Stimulated activated CD4-positive, alpha-beta T cell treated with anti-CD3 and anti-CD28 coated beads, TNF-alpha, amount 100 ng/mL, for 24 hours (primary cell): ENCODE results near the gene ARHGDIA.
A peak's percentile ranks its signal among the peaks of the same experiment; 100 is the strongest.
"Not testable (repeated sequence)": the region's sequence is repeated elsewhere in the genome, so short reads cannot be mapped to it uniquely, and the experiment has no call there.

Experiments
- DNase-seq, 3 experiments: peaks; one replicate each; pipeline ENCODE4 v3.0.0-alpha.2; 2020; ENCODE audit warnings: low read depth in 3 of 3

Gene ARHGDIA

DNA sequence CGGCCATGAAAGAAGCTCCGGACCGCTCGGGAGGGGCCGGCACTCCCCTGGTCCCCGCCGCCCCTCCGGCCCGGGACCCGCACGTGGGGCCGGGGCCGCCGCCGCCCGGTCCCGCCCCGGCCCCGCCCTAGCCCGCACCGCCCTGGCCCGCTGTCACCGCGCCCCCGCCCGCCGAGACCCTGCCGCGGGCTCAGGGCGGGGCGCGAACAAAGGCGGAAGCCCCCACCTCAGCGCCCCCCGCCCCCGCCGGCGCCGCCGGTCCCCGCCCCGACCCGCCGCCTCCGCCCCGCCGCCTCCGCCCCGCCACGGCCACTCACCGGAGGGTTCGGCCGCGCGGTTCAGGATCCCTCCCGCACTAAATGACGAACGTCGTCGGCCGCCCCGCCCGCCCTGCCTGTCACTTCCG is at the start of gene ARHGDIA:
Gene ARHGDIA, minus strand, starts transcription at position 357 of the 406 bp plus-strand sequence. CDS start 1,407 bp downstream, outside the sequence.
- no peak for DNase-seq

DNA sequence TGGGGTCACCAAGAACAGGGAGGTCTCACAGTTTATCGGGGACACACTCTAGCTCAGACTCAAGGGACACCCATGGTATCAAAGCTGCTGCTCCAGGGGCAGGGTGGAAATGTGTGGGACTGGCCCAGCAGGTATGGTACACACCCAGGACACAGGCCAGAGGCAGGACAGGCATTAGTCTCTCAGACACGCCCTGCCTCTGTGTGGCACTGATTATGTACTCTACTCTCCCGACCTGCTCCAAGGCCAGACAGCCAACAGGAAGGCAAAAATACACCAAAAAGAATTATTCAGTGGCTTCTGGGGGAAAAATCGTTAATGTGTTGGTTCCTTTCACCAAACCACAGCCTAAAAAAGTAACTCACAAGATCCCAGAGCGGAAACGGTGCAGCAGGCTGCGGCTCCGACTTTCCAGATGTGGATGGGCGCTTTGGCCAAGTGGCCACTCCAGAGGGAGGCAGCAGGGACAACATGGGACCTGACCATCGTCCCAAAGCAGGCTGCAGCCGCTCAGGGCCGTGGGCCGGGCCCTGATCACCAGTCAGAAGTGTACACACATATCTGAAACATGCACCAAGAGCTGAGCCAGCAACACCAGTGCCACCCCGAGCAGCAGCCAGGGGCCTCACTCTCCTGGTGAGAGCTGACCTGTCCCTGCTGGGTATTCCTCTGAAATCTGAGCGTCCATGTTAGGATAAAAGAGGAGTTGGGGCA is 47.9 kb upstream of the ARHGDIA start:
- DNase-seq, result no peak

DNA sequence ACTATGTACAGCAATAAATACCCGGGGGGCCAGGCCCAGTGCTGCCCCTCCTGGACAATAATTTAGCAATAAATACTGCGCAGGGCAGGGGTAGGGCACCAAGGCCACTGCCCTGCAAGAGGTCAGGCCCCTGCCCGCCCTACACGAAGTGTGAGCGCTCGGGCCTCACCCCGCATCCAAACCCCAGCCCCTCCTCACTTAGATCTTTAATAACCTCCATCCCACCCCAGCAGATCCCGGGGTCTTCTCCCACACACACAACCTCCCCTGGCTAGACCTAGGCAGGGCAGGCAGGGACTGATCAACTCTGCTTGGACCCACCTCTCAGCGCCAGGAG is 47.2 kb upstream of the ARHGDIA start:
- DNase-seq, result not testable (repeated sequence)

DNA sequence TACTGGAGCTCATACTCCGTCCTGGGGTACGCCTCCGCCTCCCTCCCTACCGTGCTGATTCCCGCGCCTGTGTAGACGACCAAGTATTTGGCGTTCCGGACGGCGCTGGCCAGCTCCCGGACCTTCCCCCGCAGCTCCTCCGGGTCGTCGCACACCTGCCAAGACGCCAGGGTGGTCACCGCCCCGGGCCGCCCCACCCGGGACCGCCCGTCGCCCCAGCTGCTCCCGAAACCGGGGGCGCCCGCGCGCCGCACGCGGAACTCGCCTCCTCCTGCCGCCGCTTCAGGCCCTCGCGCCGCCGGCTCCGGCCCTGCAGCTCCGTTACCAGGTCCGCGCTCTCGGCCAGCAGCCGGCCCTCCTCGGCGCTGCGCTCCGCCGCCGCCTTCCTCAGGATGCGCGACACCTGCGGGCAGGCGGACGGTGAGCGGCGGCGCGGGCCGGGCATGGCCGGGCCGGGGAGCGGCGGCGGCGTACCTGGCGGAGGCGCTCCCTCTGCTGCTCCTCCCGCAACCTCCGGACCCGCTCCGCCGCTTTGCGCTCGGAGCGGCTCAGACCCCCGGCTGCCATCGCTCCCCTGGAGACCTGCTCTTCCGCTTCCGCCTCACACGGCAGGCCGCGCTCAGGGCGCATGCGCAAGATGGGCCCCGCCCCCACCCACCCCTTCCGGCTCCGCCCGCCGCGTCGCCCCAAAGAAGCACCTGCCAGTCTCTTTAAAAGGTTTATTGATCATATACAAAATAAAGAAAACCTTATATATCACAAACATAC is 46.6 kb upstream of the ARHGDIA start, which contains the start of gene SIRT7:
Gene SIRT7, minus strand, starts transcription at position 612 of the 768 bp plus-strand sequence. Its CDS starts 45 bp downstream, at position 567.
- DNase-seq, result peak; percentile 59 to 74 (median 60)

DNA sequence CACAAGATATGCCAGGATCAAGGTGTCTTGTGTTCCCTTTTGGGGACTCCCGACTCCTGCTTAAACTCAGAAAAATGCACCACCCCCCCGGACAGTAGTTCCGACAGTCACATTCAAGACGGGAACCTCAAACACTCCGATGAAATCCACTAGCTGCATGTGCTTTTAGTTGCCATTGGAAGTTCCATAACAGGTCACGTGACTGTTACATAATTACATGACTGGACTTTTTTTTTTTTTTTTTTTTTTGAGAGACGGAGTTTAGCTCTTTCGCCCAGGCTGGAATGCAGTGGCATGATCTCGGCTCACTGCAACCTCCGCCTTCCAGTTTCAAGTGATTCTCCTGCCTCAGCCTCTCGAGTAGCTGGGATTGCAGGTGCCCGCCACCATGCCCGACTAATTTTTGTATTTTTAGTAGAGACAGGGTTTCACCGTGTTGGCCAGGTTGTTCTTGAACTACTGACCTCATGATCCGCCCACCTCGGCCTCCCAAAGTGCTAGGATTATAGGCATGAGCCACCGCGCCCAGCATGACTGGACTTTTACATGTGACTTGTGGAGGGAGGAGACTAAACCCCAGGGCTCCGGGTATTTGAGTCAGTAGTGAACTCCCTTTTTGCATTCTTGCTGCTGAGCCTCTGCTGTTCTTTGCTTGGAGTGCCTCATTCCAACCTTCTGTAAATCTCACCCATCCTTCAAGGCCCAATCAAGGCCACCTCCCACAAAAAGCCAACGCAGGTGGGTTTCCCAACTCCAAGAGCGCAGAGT is 45.3 kb upstream of the ARHGDIA start:
- no peak for DNase-seq

DNA sequence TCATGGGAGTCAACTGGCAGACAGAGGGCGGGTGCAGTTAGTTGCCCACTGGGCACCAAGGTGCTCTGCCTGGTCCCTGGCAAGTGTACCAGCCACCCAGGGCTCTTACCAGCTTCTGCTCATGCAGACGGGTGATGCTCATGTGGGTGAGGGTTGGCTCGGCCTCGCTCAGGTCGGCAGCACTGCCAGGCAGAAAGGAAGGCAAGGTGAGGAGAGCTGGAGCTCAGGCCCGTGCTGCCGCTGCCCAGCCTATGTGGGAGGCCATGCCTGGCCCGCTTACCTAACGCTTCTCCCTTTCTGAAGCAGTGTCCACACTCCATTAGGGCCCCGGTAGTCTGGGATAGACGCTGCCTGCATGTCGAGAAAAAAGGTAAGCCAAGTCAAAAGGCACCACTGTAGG is 44.2 kb upstream of the ARHGDIA start:
- DNase-seq, result no peak

DNA sequence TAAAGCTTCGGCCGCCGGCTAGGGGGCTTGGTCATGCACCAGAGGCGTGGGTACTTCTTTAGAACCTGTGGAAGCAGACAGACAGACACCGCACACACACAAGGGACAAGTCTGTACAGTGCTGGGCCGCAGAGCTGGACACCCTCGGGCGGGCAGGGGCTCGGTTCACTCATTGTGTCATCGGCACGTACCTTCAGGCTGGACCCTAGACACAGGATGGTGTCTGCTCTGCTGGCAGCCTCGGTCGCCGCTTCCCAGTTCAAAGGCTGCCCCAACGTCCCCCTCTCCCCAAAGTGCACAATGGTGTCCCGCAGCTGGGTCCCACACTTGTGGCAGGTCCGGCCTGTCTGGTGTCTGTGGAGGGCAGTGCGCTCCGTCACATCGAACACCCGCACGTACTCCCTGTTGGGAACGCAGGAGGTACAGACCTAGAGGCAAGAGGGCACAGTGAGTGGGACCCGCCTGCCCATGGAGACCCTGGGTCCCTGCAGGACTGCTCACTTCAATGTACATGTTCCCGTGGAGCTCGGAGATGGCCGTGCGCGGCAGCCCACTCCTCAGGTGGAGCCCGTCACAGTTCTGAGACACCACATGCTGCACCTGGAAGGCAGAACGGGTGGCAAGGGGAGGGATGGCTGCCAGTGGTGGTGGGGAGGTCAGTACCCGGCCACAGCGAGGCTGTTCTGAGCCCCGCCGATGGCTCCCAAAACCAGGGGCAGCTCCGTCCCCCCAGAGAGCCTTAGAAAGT is 43.1 kb upstream of the ARHGDIA start:
- no peak for DNase-seq

DNA sequence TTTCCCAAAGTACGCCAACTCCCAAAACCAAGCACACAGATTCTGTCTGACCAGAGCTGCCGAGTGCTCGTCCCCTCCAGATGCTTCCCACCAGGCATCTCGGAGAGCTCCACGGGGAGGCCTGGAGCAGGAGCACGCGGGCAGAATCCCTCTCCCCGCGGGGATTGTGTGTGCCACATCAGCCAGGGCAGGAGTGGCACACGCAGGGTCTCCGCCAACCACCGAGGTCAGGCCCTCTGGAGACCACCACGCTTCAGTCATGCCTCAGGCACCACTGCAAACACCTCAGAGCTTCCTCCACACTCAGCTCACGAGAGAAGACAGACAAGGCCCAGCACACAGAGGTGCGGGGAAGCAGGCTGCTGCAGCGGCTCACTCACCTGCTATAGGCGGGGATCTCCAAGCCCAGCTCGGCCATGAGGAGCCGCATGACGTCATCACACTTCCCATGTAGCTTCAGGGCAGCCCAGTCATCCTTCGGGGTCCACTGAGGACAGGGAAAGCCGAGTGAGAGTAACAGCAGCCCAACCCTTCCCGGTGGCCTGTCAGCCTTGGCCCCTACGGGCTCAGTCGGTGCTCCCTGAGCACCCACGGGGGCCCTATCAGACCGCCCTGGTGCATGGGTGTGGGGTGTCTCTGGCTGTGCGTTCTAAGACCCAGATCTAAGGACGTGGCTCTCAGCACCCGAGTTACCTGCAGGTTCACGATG is 42.4 kb upstream of the ARHGDIA start:
- no peak for DNase-seq

DNA sequence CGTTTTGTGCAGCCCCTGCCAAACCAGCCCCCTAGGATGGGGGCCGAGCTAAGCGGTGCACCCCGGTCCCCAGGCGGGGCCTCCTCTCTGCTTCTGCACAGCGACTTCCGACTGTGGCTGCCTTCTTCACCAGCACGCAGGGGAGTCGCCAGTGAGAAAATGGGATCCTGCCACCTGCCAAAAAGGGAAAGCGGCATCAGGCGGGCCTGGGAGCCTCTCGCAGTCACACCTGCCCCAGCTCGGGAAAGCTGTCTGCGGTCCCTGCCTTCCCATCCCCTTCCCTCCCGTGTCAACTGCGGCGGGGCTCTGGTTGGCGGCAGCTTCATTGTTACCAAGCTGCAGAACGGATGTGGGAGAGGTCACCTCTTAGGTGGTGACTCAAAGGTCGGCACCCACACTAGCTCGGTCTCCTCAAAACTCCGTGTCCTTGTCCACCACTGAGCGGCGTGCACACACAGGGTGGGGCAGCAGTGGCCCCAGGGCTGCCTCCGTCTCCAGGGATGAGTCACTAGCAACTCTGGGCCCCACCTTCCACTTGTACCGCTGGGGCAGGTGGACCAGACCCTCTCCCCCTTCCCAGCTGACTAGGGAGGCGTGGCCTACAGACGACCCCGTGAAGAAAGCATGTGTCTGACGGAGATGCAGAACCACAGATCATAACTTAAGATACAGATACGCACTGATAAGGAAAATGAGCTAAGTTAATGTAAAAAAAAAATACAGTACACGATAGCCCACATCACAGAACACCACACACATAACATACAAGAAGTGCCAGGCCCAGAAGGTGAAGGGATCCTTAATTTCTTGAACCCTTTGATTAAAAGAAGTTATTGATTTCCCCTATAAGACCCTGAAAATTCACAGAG is 41.5 kb upstream of the ARHGDIA start:
- no peak for DNase-seq

DNA sequence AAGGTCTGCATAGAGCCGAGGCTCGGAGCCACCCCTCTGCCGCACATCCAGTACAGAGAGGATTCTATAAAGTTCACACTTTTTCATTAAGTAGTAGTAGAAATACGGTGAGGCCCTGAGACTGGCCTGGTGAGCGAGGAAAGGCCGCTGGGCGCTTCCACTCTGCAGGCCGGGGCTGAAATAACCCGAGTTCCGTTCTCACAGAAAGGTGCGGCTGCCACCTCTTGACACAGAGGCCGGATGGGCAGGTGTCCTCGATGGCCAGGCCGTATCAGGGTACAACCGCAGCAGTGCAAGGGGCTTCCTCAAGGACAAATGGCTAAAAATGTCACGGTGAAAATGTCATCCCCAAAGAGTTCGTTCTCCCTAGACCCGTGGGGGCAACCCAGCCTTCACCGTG is 40.8 kb upstream of the ARHGDIA start:
- no peak for DNase-seq

DNA sequence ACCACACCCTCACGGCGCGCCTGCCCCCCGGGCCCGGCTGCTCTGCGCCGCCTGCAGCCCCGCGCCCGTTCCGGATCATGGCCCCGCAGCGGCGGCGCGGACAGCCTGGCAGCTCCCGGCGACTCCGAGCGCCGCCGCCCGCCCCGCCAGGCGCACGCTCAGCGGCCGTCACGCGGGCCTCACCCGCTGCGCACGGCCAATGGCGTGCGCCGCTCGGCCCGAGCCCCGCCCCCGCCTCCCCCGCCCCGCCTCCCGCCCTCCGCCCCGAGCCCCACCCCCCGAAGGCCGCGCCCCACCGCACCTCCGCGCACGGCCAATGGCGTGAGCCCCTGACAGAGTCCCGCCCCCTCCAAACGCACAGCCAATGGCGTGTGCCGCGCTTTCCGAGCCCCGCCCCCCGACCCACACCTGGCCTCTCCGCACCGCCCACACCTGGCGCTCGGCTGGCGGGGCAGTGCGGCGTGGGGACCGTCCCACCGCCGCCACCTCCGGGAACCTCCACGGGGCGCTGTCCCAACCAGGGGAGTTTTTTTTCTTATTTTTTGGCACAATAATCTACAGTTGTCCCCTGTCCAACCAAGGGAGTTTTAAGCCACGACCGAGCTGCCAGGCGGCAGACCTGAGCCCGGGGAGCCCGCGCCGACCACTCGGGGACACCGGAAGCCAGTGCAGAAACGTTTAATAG is 40.3 kb upstream of the ARHGDIA start, which contains the start of gene PCYT2:
Gene PCYT2, minus strand, starts transcription at position 123 of the 685 bp plus-strand sequence. Its CDS starts 44 bp downstream, at position 79.
- DNase-seq, result peak; percentile 81 to 93 (median 85)

DNA sequence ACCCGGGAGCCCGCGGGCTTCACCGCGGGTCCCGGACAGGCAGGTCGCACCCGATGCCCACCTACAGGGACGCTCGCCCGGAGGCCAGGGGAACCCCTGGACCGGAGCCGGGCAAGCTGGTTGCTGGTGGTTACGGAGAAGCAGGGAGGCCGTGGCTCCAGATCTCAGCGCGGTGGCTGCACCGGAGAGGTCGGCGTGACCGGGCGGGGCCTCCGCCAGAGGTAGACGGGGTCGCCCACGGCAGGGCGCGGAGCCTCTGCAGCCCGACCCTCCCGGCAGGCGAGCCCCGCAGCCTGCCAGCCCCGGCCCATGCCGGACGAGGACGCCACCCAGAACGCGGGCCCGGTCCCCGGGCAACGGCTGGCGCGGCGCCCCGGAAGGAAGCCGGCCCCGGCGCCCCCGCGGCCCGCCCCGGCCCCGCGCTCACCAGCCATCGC is 39.7 kb upstream of the ARHGDIA start:
- no peak for DNase-seq

DNA sequence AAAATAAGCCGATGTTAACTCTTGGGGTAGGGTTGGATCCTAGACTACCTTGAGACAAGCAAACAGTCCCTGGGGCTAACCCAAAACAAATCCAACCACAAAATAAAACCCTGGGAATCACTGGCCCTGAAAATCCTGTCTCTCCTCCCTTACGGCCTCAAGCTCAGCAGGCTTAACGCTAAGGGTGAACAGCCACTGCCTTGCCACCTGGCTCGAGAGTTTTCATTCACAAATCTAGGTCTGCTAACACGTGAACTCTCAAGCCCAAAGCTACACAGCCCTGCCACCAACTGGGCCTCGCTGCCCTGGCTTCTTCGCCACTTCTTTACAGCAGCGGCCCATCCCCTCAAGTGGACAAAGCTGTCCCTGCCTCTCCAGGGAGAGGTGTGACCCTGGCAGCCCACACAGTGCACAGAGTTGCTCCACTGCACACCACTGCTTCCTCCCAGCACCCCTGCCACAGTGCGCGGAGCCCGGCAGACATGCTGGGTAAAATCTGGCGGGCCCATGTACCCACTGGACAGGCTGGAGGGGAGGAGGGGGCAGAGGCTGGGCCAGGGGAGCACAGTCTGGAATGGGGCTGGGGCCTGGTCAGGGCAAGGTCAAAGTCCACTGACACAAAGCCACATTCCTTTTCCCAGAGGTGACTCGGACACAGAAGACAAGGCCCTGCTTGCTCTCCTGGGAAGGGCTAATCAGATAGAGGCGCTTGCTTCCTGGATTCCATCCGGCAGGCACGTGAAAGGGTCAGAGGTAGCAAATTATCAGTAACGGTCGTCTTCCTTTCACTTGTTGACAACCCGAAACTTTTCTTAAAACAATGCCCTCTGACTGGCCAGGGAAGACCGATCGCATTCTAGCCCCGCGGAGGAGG is 39.1 kb upstream of the ARHGDIA start:
- no peak for DNase-seq

DNA sequence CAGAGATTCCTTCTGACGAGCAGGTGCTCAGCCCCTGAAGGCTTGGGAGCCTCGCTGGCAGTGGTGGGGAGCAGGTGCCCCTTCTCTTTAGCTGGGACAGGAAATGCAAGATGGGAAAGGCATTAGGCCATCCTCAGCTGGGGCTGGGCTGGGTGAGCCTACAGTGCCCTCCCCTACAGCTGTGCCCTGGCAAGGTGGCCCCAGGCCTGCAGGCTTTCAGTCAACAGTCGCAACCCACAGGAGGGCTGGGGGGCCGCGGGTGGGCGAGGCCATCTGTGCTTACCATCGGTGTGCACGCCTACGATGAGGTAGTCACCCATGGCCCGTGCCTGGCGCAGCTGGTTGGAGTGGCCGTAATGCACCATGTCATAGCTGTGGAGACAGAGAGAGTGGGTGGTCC is 38.1 kb upstream of the ARHGDIA start:
- DNase-seq, result no peak

DNA sequence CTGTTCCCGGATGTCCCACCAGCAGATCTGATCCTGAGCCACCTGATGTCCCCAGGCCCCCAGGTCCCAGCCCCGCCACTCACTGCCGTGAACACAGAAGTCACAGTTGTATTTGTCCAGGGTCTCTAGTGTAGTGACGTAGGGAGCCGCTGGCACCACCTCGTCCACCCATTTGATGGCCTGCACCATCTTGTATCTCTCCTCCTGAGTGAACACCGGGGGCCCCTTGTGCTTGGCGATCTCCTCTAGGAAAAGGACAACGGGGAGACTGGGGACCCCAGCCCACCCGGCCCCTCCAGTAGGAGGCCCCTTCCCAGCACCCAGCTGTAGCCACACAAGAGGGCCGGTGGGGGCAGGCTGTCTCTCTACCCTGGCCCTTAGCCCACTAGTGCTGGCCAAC is 37.7 kb upstream of the ARHGDIA start:
- no peak for DNase-seq

DNA sequence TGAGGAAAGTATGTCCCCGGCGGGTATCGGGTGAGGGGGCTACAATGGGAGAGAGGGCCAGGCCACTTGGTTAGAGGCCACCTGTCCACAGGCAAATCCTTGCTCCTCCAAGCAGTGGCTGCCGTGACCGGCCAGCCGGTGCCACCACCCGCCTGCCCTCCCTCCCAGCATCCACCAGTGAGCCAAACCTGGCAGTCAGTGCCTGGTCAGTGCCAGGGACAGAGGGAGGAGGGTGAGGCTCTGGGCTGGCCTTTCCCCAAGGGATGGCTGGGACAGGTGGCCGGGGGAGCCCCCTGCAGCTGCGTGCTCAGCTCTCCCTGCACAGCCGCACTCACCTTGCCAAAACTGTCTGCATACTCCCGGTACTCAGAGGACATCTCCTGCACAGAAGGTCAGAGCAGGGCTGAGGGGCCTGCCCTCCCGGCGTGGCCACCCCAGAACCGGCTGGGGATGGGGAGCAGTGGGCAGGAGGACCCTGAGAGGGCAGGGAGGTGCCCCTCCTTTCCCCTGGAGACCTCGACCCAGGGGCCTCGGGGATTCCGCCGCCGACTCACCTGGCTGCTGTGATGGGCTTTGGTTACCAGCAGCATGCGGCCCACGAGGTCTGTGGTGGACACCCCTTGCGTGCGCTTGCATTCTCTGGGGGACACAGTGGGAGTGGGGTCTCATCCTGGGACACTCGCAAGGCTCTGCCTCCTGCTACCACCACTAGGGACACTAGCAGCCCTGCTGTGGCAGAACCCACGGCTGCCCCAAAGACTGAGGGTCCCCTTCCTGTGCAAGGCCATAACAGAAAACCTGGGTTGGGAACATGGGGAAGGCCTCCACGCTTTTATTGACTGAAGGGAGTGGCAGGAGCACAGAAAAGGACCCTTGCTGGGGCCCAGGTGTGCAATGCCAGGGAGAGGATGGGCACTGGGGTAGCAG is 36.3 kb upstream of the ARHGDIA start:
- DNase-seq, result no peak
